PFSK-1 (cell line): ENCODE results near the gene MYO1A.

Source experiments
- POLR2AphosphoS5 ChIP-seq: IDR thresholded peaks from 2 replicates; pipeline ENCODE4 v1.6.1; 2012; ENCODE audit warnings: low read depth, mild to moderate bottlenecking, control low read depth, low read length, moderate library complexity
- TF ChIP-seq, protein P1 (sequence below), 2 experiments: IDR thresholded peaks; 2 replicates each; pipeline versions ENCODE4 v1.6.1 to v1.8.0; 2011 to 2012; ENCODE audit warnings: low read depth in 2 of 2, low read length in 2 of 2, control low read depth in 1 of 2, inconsistent platforms in 1 of 2, mild to moderate bottlenecking in 1 of 2, moderate library complexity in 1 of 2; ENCODE audit not compliant: insufficient read depth in 1 of 2

- no peak for TF ChIP-seq POLR2AphosphoS5
- TF ChIP-seq, protein P1, sequence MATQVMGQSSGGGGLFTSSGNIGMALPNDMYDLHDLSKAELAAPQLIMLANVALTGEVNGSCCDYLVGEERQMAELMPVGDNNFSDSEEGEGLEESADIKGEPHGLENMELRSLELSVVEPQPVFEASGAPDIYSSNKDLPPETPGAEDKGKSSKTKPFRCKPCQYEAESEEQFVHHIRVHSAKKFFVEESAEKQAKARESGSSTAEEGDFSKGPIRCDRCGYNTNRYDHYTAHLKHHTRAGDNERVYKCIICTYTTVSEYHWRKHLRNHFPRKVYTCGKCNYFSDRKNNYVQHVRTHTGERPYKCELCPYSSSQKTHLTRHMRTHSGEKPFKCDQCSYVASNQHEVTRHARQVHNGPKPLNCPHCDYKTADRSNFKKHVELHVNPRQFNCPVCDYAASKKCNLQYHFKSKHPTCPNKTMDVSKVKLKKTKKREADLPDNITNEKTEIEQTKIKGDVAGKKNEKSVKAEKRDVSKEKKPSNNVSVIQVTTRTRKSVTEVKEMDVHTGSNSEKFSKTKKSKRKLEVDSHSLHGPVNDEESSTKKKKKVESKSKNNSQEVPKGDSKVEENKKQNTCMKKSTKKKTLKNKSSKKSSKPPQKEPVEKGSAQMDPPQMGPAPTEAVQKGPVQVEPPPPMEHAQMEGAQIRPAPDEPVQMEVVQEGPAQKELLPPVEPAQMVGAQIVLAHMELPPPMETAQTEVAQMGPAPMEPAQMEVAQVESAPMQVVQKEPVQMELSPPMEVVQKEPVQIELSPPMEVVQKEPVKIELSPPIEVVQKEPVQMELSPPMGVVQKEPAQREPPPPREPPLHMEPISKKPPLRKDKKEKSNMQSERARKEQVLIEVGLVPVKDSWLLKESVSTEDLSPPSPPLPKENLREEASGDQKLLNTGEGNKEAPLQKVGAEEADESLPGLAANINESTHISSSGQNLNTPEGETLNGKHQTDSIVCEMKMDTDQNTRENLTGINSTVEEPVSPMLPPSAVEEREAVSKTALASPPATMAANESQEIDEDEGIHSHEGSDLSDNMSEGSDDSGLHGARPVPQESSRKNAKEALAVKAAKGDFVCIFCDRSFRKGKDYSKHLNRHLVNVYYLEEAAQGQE (IDR thresholded peaks at IDR 0.05; ENCODE audit: insufficient read depth in 1 of 2, low read depth in 2 of 2, low read length in 2 of 2): no peak
These were observed 5.0 kb downstream of the MYO1A start for GRCh38 chr12:57044889-57045288.
